Measurements from ENCODE around the gene JADE3. TPM values are rescaled to one million over a fixed set of nuclear protein-coding genes. Genes with fewer than 3 reads are reported as not detected.

JADE3 gene
- total RNA-seq, 1 experiment from 2014 or later: 7.8 TPM

DNA sequence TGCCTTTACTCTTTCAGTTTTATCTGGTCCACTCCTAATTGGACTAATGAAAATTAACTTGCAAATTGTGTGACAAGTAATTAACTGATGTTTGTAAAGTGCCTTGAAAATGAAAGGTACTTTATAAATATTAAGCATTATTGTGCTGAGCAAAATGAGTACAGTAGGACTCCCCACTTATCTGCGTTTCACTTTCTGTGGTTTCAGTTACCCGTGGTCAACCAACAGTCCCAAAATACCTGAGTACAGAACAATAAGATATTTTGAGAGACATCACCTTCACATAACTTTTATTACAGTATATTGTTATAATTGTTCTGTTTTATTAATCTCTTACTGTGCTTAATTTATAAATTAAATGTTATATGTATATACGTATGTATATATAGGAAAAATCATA, 27.4 kb upstream of the JADE3 start:
- Mint-ChIP-seq H3K36me3 (ENCODE audit: insufficient read depth, unreplicated experiment) (peaks cover 6% of the 10 kb centered on the region), H3K9me3 (ENCODE audit: unreplicated experiment) (no peaks in the 10 kb centered on the region), H3K27ac (ENCODE audit: low read depth, unreplicated experiment) (no peak overlapping the region), H3K27me3 (ENCODE audit: insufficient read depth, unreplicated experiment) (peaks cover 31% of the 10 kb centered on the region), H3K4me3 (ENCODE audit: unreplicated experiment) (no peak overlapping the region), H3K4me1 (ENCODE audit: insufficient read depth, unreplicated experiment) (no peaks in the 10 kb centered on the region)
- no TSS peak for BruUV-seq (replicated peaks)
- no peak for DNase-seq (ENCODE audit: unreplicated experiment)
- intact Hi-C loops (cut with micrococcal nuclease): no loop called here
- ChIA-PET CTCF (no interaction called here), POLR2A (no interaction called here)
- no peak for TF ChIP-seq CTCF (IDR thresholded peaks at IDR 0.05; ENCODE audit: unreplicated experiment)

DNA sequence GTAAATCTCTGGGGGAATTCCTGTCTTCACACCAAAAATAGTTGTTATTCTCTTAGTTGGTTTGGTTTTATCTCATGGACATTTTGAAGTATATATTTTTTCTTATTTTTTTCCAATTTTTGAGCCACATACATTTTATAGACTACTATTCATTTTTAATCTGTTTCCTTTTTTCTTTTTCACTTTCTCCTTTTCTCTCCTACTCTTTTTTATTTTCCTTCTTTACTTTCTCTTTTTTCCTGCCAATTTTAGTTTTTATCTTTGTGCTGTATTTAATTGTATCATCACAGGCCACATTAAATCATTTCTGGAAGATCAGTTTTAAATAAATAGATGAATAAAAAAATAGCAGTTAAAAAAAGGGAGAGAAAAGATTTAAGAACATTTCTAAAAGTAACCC, 14.0 kb upstream of the JADE3 start:
- DNase-seq (ENCODE audit: unreplicated experiment): no peak
- Mint-ChIP-seq H3K27me3 (ENCODE audit: insufficient read depth, unreplicated experiment) (peaks cover 58% of the 10 kb centered on the region), H3K4me1 (ENCODE audit: insufficient read depth, unreplicated experiment) (no peaks in the 10 kb centered on the region), H3K27ac (ENCODE audit: low read depth, unreplicated experiment) (no peak overlapping the region), H3K9me3 (ENCODE audit: unreplicated experiment) (no peaks in the 10 kb centered on the region), H3K4me3 (ENCODE audit: unreplicated experiment) (no peak overlapping the region), H3K36me3 (ENCODE audit: insufficient read depth, unreplicated experiment) (no peaks in the 10 kb centered on the region)
- no TSS peak for BruUV-seq (replicated peaks)
- ChIA-PET POLR2A (no interaction called here), CTCF (no interaction called here)
- TF ChIP-seq CTCF (IDR thresholded peaks at IDR 0.05; ENCODE audit: unreplicated experiment): no peak
- intact Hi-C loops (cut with micrococcal nuclease): no loop called here

DNA sequence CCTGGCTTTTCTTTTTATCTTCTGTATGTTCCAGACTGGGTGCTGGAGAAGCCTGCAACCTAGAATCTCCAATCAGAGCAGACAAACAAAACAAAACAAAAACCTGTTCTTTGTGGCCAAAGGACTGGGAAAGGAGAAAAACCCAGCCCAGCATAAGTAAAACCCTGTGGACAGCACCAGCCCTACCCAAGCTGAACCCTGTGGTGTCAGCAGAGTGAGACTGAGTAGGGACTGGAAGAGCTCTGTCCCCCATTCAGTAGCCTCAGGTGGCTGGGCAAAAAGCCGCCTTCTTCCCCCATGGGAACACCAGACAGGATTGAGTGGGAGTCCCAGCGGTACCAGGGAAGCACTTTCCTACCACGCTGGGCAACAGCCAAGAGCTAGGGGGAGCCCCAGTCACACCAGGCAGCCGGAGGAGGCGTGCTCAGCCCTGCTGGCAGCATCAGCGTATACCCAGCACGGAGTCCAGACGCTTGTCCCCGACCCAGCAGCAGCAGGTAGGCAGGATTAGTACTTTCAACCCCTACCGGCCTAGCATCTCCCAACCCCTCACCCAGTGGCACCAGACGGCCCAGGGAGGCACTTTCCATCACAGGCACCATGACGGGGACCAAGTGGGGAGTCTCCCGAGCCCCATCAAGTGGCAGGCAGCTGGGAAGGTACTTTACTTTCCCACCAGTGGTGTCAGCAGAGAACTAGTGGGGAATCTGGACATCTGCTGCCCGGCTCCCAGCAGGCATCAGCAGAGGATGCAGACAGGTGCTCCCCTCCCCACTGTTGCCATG, 8.6 kb upstream of the JADE3 start:
- Mint-ChIP-seq H3K4me3 (ENCODE audit: unreplicated experiment) (peak overlapping the region; percentile 70), H3K27me3 (ENCODE audit: insufficient read depth, unreplicated experiment) (peaks cover 59% of the 10 kb centered on the region), H3K36me3 (ENCODE audit: insufficient read depth, unreplicated experiment) (no peaks in the 10 kb centered on the region), H3K9me3 (ENCODE audit: unreplicated experiment) (no peaks in the 10 kb centered on the region), H3K4me1 (ENCODE audit: insufficient read depth, unreplicated experiment) (no peaks in the 10 kb centered on the region), H3K27ac (ENCODE audit: low read depth, unreplicated experiment) (no peak overlapping the region)
- peak; percentile 42 for TF ChIP-seq CTCF (IDR thresholded peaks at IDR 0.05; ENCODE audit: unreplicated experiment)
- ChIA-PET POLR2A (interaction anchor here (0.6 to 1.3 kb wide), 6 partner anchors 9 to 1587 kb away, joined by 3 to 6 read pairs (median 3); partner anchors contain the start of genes JADE3 and RP2), CTCF (interaction anchor here (0.5 to 2.4 kb wide), 32 partner anchors 9 to 780 kb away, joined by 3 to 25 read pairs (median 4); partner anchors contain the start of gene JADE3)
- BruUV-seq (replicated peaks): no TSS peak
- intact Hi-C loops (cut with micrococcal nuclease): loop anchor here (1.0 to 10.0 kb wide), 4 partner anchors 75 to 481 kb away; no protein-coding TSS in a partner anchor
- peak; percentile 81 for DNase-seq (ENCODE audit: unreplicated experiment)

- intact Hi-C loops (cut with micrococcal nuclease): loop anchor here (10.0 kb wide), 1 partner anchor 480 kb away; no protein-coding TSS in a partner anchor
- no peaks in the 10 kb centered on the region for H3K36me3 Mint-ChIP-seq (ENCODE audit: insufficient read depth, unreplicated experiment)
Observed at GRCh38 chrX:46904626-46905025, 7.6 kb upstream of the JADE3 start.

More at GRCh38 chrX:46904626-46905025, 7.6 kb upstream of the JADE3 start:
- H3K4me1 Mint-ChIP-seq (ENCODE audit: insufficient read depth, unreplicated experiment): no peaks in the 10 kb centered on the region
- peaks cover 69% of the 10 kb centered on the region for H3K27me3 Mint-ChIP-seq (ENCODE audit: insufficient read depth, unreplicated experiment)
- no peaks in the 10 kb centered on the region for H3K9me3 Mint-ChIP-seq (ENCODE audit: unreplicated experiment)
- no TSS peak for BruUV-seq (replicated peaks)
- ChIA-PET CTCF (interaction anchor here (0.7 to 2.4 kb wide), 19 partner anchors 8 to 779 kb away, joined by 3 to 25 read pairs (median 7); partner anchors contain the start of genes JADE3 and SLC9A7), POLR2A (interaction anchor here (1.3 kb wide), 1 partner anchor 8 kb away, joined by 6 read pairs; the partner anchor contains the start of gene JADE3)
- no peak for DNase-seq (ENCODE audit: unreplicated experiment)
- no peak for TF ChIP-seq CTCF (IDR thresholded peaks at IDR 0.05; ENCODE audit: unreplicated experiment)
- no peak overlapping the region for H3K27ac Mint-ChIP-seq (ENCODE audit: low read depth, unreplicated experiment)
- H3K4me3 Mint-ChIP-seq (ENCODE audit: unreplicated experiment): no peak overlapping the region

All from MCF 10A (cell line).